ENCODE measurements around the gene LAMA2. TPM values are rescaled to one million over a fixed set of nuclear protein-coding genes. Genes with fewer than 3 reads are reported as not detected.

LAMA2 gene
- total and polyA plus RNA-seq, 7 donors = 0.46 to 131 (median 59.6) TPM

GRCh38 chr6:129191235-129191634 lies 308.3 kb downstream of the LAMA2 start:
- intact Hi-C loops (cut with DNase I) = no loop called here
- no peak overlapping the region for H3K4me3 ChIP-seq
- DNase-seq = no peak
- H3K27ac ChIP-seq = no peak overlapping the region
- no peaks in the 10 kb centered on the region for H3K27me3 ChIP-seq
- no peaks in the 10 kb centered on the region for H3K36me3 ChIP-seq
- peaks cover 0 to 19% (median 14%) of the 10 kb centered on the region in 4 donors for H3K4me1 ChIP-seq
- TF ChIP-seq EP300 (IDR thresholded peaks at IDR 0.05) (no peak), POLR2AphosphoS5 (IDR thresholded peaks at IDR 0.05) (no peak), POLR2A (IDR thresholded peaks at IDR 0.05) (no peak)
- TF ChIP-seq, protein P1, sequence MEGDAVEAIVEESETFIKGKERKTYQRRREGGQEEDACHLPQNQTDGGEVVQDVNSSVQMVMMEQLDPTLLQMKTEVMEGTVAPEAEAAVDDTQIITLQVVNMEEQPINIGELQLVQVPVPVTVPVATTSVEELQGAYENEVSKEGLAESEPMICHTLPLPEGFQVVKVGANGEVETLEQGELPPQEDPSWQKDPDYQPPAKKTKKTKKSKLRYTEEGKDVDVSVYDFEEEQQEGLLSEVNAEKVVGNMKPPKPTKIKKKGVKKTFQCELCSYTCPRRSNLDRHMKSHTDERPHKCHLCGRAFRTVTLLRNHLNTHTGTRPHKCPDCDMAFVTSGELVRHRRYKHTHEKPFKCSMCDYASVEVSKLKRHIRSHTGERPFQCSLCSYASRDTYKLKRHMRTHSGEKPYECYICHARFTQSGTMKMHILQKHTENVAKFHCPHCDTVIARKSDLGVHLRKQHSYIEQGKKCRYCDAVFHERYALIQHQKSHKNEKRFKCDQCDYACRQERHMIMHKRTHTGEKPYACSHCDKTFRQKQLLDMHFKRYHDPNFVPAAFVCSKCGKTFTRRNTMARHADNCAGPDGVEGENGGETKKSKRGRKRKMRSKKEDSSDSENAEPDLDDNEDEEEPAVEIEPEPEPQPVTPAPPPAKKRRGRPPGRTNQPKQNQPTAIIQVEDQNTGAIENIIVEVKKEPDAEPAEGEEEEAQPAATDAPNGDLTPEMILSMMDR (IDR thresholded peaks at IDR 0.05) = no peak
- no peaks in the 10 kb centered on the region for H3K9me3 ChIP-seq
- WGBS, 2 donors = 25 to 58% methylated on average over 2 of the region's 2 CpGs

DNA sequence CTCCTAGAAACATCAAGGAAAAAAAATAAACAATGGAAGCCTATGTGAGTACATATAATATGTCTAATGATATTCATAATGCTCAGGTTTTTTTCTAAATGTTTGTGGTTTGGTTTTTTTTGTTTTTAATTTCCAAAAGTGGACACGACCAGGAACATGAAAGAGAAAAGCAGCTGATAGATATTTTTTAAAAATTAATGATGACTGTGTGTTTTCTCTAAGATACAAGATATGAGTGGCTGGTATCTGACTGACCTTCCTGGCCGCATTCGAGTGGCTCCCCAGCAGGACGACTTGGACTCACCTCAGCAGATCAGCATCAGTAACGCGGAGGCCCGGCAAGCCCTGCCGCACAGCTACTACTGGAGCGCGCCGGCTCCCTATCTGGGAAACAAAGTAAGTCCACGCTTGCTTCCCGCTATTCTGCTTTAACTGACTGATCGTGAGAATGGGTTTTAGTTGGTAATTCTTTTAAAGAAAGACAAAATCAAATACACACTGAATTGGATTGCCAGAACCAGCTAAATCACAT lies 309.6 kb downstream of the LAMA2 start:
- TF ChIP-seq POLR2AphosphoS5 (IDR thresholded peaks at IDR 0.05) (no peak), POLR2A (IDR thresholded peaks at IDR 0.05) (no peak), EP300 (IDR thresholded peaks at IDR 0.05) (no peak)
- TF ChIP-seq, protein P1 (IDR thresholded peaks at IDR 0.05) = no peak
- H3K36me3 ChIP-seq = no peaks in the 10 kb centered on the region
- no peaks in the 10 kb centered on the region for H3K9me3 ChIP-seq
- H3K27ac ChIP-seq = no peak overlapping the region
- no peaks in the 10 kb centered on the region for H3K27me3 ChIP-seq
- no peak for DNase-seq
- H3K4me1 ChIP-seq = peaks cover 0 to 20% (median 16%) of the 10 kb centered on the region in 4 donors
- no peak overlapping the region for H3K4me3 ChIP-seq
- intact Hi-C loops (cut with DNase I) = no loop called here
- WGBS, 2 donors = 93 to 95% methylated on average over 14 of the region's 14 CpGs

- Histone ChIP-seq H3K27me3 (no peaks in the 10 kb centered on the region), H3K27ac (no peak overlapping the region), H3K4me1 (peaks cover 0 to 20% (median 16%) of the 10 kb centered on the region in 4 donors), H3K4me3 (no peak overlapping the region), H3K9me3 (no peaks in the 10 kb centered on the region), H3K36me3 (no peaks in the 10 kb centered on the region)
- TF ChIP-seq, protein P1 (IDR thresholded peaks at IDR 0.05) = no peak
- TF ChIP-seq POLR2A (IDR thresholded peaks at IDR 0.05) (no peak), POLR2AphosphoS5 (IDR thresholded peaks at IDR 0.05) (no peak), EP300 (IDR thresholded peaks at IDR 0.05) (no peak)
- WGBS, 2 donors = 89 to 93% methylated on average over 7 of the region's 7 CpGs
- intact Hi-C loops (cut with DNase I) = no loop called here
- DNase-seq = no peak
Observed at GRCh38 chr6:129194306-129194941, 311.5 kb downstream of the LAMA2 start.

DNA sequence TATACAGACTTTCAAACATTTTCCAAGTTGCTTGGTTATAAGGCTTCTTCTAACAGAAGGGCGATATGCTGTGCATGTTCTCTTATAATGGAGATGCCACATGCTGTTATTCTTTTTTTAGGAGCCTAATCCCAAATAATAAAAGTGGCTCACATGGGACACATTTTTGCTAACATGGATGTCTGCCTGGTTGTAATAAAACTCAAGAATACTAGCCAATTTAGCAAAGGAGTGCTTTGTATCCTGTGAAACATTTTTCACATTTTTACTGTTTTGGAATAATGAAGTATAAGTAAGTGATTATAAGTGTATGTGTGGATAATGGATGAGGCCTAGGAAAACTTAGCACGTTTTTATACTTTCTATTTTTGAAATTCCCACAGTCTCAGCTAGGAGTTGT lies 312.2 kb downstream of the LAMA2 start:
- H3K27ac ChIP-seq = no peak overlapping the region
- intact Hi-C loops (cut with DNase I) = no loop called here
- H3K4me1 ChIP-seq = peaks cover 0 to 20% (median 16%) of the 10 kb centered on the region in 4 donors
- TF ChIP-seq, protein P1 (IDR thresholded peaks at IDR 0.05) = no peak
- TF ChIP-seq EP300 (IDR thresholded peaks at IDR 0.05) (no peak), POLR2A (IDR thresholded peaks at IDR 0.05) (no peak), POLR2AphosphoS5 (IDR thresholded peaks at IDR 0.05) (no peak)
- no peak overlapping the region for H3K4me3 ChIP-seq
- DNase-seq = no peak
- no peaks in the 10 kb centered on the region for H3K27me3 ChIP-seq
- WGBS, 2 donors = 64 to 78% methylated on average over 2 of the region's 2 CpGs
- no peaks in the 10 kb centered on the region for H3K36me3 ChIP-seq
- H3K9me3 ChIP-seq = no peaks in the 10 kb centered on the region

Measured in sigmoid colon (tissue), 7 donors.